ENCODE measurements around the gene LRRC71.
A peak's percentile ranks its signal among the peaks of the same experiment; 100 is the strongest.
"Not testable (repeated sequence)": the region's sequence is repeated elsewhere in the genome, so short reads cannot be mapped to it uniquely, and the experiment has no call there.

The LRRC71 gene

DNA sequence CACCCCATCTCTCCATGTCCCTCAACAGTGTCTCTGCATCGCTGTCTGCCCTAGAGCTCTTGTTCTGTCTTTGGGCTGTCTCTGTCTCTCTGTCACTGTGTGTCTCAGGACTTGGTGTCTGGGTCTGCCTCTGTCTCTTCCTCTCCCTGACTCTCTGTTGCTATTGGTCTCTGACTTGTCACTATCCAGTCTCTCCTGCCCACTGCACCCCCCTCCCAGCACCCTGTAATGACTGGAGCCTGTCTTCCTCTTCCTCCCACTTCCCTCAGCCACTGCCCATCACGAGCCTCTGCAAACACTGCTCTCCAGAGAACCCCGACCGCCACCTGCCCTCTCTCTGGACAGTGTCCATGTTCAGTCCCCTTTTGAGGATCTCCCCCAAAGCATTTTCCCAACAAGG, 14.8 kb upstream of the LRRC71 start:
- DNase-seq: no peak

DNA sequence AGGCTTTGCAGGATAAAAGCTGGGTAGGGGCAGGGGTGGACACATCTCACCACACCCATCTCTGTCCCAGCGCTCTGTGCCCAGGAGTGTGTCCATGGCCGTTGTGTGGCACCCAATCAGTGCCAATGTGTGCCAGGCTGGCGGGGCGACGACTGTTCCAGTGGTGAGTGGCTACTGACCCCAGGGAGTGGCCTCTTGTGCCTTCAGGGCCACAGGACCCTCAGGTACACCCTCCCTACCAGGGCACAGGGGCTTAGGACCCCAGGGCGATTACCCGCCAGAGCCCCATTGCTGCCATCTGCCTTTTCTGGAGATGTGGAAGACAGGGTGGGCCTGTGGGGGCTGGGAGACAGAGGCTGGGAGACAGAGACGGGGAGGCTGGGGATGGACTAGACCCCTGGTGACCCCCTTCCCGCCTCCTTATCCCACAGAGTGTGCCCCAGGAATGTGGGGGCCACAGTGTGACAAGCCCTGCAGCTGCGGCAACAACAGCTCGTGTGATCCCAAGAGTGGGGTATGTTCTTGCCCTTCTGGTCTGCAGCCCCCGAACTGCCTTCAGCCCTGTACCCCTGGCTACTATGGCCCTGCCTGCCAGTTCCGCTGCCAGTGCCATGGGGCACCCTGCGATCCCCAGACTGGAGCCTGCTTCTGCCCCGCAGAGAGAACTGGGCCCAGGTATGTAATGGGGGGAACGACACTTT, 14.1 kb upstream of the LRRC71 start:
- DNase-seq: no peak

DNA sequence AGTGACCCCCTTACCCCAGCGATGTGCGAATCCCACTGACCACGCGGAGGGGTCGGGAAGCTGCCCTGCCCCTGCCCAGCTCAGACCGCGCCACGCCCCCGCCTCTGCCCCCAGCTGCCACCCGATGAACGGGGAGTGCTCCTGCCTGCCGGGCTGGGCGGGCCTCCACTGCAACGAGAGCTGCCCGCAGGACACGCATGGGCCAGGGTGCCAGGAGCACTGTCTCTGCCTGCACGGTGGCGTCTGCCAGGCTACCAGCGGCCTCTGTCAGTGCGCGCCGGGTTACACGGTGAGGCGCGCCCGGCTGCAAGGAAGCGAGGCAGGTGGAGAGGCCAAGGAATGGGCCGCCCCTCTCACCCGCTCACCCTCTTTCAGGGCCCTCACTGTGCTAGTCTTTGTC, 11.9 kb upstream of the LRRC71 start:
- DNase-seq: no peak

DNA sequence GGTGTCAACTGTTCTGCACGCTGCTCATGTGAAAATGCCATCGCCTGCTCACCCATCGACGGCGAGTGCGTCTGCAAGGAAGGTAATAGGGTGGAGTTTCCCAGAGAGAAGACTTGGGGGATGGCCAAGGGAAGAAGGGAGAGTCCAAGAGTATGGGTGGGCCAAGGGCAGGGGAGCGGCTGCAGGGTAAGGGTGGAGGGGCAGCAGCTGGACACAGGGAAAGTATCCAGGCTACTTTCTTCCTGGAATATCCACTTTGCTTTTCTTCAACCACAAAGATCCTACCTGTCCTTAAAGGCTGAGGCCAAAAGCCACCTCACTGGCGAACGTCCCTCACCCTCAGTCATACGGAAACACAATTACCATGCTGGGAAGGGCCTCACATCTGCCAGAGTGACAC, 11.5 kb upstream of the LRRC71 start:
- no peak for DNase-seq

DNA sequence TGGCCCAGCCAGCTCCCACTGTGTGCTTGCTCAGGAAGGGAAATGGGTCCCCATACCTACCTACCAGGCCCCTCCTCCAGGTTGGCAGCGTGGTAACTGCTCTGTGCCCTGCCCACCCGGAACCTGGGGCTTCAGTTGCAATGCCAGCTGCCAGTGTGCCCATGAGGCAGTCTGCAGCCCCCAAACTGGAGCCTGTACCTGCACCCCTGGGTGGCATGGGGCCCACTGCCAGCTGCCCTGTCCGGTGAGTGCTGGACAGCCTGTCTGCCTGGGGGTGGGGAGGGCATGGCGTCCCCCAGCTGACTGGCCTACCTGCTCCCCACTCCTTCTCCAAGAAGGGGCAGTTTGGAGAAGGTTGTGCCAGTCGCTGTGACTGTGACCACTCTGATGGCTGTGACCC, 10.8 kb upstream of the LRRC71 start:
- no peak for DNase-seq

DNA sequence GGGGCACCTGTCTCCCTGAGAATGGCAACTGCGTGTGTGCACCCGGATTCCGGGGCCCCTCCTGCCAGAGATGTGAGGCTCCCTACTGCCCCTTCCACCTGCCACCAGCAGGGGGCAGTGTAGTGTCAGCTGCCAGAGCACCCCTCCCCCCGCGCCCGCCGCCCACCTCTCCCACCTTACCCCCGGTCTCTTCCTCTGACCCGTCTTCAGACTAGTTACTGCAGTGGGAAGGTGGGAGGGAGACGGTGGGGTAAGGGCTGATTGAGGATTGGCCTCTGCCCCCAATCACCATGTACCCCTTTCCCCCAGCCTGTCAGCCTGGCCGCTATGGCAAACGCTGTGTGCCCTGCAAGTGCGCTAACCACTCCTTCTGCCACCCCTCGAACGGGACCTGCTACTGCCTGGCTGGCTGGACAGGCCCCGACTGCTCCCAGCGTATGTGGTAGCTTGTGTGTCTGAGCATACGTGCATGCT, 10.1 kb upstream of the LRRC71 start:
- peak; percentile 26 to 45 (median 34) for DNase-seq

DNA sequence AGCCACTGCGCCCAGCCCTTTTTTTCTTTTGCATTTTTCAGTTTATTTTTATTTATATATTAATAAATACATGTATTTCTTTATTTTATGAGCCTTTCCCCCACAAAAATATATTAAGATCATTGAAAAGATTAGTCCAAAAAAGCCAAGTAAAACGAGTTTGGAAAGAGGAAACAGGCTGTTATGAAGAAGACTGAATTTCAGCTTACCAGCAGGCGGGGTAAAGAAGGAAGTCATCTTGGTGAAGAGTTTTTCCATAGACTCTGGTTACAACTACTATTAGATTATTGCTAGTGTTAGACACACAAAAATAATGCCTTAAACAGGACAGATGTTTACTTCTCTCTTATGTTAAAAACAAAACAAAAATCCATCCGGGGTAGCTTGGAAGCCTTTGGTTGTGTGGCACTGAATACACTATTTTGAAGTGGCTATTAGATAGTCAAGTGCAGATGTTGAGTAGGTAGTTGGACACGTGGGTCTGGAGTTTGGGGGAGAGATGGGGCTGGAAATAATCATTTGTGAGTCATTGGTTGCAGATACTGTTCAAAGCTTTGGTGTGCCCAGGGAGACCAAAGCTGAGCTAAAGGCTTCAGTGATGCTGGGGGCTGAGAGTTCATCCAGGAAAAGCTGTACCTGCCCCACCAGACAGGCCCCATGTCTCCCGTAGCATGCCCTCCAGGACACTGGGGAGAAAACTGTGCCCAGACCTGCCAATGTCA, 8.7 kb upstream of the LRRC71 start:
- no peak for DNase-seq

DNA sequence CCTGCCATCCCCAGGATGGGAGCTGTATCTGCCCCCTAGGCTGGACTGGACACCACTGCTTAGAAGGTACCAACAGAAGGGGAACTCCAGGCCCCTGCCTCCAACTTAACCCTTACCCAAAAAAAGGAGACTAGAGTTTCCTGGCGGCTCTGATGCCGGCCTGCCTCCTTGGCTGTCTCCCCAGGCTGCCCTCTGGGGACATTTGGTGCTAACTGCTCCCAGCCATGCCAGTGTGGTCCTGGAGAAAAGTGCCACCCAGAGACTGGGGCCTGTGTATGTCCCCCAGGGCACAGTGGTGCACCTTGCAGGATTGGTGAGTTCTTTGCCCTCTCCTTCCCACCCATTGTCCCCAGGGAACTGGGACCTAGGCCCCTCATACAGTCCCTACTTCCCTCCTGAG, 8.1 kb upstream of the LRRC71 start:
- no peak for DNase-seq

DNA sequence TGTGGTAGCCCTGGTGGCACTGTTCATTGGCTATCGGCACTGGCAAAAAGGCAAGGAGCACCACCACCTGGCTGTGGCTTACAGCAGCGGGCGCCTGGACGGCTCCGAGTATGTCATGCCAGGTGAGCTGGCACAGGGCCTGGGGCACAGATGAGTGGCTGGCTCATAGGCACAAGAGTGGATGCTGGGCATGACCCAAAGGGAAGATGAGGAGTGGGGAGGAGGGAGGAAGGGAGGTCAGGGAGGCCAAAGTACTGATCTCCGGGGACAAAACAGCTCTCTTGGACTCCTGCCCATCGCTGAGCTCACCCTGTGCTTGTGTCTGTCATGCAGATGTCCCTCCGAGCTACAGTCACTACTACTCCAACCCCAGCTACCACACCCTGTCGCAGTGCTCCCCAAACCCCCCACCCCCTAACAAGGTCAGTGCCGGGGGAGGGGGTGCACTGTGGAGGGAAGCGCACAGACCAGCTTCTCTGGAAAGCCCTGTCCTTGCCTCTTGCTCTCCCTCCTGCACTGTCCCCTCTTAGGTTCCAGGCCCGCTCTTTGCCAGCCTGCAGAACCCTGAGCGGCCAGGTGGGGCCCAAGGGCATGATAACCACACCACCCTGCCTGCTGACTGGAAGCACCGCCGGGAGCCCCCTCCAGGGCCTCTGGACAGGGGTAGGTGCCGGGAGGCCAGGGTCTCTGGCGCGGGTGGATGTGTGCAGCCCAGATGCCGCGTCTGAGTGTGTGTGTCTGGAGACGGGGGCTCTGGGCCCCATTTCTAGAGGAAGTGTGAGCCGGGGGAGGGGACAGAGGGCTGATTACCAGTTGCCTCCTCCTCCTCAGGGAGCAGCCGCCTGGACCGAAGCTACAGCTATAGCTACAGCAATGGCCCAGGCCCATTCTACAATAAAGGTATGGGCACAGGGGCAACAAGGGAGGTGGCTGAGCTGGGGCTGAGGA, 7.3 kb upstream of the LRRC71 start:
- no peak for DNase-seq

DNA sequence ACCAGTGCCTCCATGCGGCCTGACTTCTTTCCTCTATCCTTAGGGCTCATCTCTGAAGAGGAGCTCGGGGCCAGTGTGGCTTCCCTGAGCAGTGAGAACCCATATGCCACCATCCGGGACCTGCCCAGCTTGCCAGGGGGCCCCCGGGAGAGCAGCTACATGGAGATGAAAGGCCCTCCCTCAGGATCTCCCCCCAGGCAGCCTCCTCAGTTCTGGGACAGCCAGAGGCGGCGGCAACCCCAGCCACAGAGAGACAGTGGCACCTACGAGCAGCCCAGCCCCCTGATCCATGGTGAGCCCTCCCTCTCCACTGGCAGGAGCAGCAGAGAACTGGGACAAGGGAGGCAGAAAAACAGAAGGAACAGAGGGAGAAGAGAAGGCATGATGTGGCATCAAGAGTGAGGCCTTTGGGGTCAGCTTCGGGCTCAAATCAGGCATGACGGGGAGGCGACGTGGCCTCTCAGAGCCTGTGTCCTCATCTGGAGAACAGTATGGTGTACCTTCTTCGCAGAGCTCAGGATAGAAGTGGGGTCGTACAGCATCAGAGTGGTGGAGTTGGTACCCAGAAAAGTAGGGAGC, 6.5 kb upstream of the LRRC71 start:
- DNase-seq: no peak

DNA sequence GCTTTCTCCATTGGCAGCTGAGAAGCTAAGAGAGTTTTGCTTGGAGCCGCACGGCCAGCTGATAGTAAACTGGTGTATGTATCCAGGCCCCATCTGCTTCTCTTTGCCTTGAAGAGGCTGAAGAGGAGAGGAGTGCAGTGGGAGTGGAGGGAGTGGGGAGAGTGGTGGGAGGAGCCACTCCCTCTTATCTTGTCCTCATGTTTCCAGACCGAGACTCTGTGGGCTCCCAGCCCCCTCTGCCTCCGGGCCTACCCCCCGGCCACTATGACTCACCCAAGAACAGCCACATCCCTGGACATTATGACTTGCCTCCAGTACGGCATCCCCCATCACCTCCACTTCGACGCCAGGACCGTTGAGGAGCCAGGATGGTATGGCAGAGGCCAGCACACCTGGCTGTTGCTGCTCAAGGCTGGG, 6.0 kb upstream of the LRRC71 start:
- DNase-seq: no peak

DNA sequence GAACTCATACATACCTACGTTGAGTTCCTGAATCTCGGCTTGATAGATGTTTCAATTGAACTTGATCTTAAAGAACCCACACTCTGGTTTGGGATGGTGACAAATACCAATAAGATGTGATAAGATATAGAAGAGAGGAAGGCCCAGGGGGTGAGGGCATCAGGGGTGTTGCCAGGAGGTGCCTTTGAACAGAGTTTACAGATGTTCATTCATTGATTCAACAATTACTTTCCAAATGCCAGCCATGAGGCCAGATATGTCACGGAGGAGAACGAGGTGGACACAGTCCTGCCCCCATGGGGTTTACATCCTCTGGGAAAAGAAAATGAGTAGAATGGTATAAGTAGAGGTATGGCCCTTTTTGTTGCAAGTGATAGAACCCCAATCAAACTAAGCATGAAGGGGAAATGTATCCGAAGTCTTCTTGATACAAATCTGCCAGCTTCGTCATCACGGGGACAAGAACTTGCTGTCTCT, 659 bp downstream of the LRRC71 start:
- no peak for DNase-seq

DNA sequence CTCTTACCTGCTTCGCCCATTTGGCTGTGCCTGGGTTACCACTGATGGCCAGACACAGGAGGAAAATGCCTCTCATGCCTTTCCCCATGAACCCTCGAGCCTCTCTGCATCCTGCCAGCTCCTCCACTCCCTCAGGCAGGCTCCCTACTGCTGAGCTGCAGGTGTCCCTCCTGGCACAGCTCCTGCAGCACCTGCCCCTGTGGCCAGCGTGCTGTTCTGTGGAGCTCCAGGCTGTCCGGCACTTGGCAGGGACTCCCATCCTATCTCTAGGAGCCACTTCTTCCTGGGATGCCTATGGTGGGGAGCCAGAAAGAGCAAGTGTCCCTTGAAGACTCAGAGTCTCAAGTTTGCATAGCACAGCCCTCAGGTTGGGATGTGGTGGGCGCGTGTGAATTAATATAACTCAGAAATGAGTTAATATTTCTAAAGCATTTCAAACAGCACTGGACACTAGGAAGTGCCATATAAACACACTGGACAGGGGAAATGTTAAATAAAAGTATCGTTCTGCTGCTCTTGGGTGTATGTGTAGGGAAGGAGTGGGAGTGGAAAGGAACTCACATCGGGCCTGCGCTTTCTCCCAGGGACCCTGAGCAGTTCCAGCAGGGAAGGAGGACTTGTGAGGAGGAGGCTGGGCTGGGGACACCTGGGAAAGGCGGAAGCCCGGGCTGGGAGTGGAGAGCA, 2.7 kb downstream of the LRRC71 start:
- DNase-seq: no peak

DNA sequence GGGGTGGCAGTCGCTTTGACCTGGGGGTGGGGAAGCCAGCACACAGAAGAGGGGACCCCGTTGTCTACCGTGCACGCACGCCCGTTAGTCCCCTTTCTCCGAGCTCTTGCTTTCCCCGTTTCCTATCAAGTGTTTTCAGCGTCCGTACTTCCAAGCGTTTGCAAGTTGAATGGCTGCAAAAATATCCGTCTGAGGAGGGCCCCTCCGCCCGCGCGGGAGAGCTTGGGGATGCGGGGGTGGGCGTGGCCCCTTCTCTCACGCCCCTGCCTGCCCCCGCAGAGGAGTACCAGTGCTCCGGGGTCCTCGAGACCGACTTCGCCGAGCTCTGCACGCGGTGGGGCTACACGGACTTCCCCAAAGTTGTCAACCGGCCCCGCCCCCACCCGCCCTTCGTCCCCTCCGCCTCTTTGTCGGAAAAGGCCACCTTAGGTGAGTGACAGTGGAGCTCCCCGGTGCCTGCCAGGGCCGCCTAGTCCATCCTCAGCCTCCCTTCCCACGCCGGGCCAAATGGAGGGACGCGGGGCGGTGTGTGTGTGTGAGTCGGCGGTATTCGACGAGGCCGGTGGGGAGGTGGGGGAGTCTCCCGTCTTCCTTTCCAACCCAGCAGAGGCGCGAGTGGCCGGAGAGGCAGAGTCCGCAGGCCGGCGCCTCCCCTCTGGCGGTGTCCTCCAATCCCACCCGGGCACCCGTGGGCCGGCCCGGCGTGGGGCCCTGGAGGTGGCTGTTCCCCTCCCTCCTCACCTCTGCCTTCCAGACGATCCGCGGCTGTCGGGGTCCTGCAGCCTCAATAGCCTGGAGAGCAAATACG, 3.4 kb downstream of the LRRC71 start:
- no peak for DNase-seq

DNA sequence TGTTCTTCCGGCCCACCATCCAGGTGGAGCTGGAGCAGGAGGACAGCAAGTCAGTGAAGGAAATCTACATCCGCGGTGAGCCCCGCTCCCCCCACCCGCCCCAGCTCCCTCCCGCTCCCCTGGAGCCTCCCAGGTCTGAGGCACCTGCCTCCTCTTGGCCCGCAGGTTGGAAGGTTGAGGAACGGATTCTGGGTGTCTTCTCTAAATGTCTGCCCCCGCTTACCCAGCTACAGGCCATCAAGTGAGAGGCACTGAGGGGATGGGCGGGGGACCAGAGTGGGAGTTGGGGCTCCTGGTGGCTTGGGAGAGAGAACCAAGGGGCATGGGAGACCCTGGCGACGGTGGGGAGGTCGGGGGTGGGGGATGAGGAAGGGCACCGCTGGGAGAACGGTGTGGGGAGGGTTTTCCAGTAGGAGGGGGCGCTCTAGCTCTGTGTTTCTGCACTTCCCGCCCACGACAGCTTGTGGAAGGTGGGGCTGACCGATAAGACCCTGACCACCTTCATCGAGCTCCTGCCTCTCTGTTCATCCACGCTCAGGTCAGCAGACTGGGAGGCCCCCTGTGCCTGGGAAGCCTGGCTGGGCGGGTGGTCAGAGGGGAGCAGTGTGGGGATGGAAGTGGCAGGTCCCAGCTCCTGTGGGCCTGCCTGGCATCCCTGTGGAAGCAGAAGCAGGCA, 4.2 kb downstream of the LRRC71 start:
- no peak for DNase-seq

DNA sequence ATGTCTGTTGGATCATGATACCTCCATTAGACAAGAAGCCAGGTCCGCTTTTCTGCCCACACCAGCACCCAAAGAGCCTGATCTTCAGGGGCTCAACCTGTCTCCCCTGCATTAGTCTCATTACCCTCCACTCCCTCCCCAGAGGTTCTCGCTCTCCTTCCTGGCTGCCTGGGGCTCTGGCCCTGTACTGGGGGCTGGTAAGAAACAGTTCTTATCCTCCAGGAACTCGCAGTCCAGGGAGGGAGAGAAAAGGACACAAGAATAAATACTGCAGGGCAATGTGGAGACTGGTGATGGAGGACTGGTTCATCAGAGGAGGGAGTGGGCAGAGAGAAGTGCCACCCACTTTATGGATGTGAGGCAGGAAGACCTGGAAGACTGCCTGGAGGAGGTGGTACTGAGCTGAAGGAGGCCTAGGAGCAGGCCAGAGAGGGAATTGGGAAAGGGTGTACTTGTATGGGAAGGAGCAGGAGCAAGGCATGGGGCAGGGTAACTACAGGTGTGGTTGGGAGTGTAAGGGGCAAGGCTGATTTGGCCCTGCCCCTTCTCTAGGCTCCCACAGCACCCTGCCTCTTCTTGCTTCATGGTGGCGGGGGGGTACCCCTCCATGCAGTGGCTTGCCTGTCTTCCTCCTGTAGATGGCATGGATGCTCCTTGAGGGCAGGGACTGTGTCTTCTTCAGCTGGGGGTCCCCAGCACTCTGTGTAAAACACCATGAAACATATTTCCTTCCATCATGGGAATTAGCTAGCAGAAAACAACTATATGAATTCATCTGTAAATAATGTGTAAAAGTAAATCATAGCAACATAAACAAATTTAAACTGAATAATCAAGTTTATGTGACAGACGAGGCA, 5.0 kb downstream of the LRRC71 start:
- DNase-seq: no peak

DNA sequence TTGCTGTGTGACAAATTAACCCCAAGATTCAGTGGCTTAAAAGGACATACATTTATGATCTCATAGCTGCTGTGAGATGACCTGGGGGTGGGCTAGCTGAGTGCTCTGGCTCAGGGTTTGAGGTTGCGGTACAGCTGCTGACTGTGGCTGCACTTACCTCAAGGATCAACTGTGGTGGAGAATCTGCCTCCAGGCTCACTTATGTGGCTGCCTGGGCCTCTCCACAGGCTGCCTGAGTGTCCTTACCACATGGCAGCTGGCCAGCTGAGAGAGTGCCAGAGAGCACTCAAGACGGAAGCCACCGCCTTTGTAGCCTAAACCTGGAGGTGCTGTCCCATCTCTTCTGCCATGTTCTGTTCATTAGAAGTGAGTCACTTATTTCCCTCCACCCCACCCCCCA, 5.7 kb downstream of the LRRC71 start:
- no peak for DNase-seq

DNA sequence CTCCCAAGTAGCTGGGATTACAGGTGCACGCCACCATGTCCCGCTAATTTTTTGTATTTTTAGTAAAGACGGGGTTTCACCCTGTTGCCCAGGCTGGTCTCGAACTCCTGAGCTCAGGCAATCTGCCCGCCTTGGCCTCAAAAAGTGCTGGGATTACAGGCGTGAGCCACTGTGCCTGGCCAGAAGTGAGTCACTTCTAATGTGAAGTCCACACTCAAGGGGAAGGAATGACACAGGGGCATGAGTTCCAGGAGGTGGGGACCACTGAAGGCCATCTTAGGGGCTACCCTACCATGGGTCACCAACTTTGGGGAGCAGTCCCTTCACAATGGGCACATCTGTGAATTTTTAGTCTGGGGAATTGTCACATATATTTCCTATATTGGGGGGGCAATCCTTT, 6.3 kb downstream of the LRRC71 start:
- DNase-seq: not testable (repeated sequence)

DNA sequence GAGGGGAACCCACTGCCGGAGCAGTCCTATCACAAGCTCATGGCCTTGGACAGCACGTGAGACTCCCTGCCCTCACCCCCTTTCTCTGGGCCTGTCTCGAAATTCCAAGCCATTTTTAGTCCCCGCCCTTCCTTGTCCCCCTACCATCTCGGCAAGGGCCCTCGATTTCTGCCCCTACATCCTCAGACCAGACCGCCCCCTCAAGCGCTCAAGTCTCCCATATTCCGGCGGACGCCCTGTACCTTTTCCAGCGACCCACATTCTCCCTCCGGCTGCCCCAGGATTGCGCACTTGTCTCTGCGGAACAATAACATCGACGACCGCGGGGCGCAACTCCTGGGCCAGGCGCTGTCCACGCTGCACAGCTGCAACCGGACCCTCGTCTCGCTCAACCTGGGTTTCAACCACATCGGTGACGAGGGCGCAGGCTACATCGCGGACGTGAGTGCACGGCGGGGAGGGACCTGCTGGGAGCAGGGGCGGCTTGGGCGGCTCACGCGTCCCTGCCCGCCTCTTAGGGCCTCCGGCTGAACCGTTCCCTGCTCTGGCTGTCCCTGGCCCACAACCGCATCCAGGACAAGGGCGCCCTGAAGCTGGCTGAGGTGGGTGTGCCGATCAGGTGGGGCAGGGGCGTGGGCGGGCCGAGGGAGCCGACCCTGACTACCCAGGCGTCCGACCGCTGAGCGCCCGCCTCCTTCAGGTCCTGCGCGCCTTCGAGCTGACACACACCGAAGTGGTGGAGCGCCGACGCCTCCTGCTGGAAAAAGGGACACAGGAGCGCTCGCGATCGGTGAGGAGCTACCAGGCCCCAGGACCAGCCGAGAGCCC, 7.0 kb downstream of the LRRC71 start:
- peak; percentile 23 to 51 (median 28) for DNase-seq

All from activated CD4-positive, CD25-positive, alpha-beta regulatory T cell (primary cell).